Superior temporal gyrus (tissue), 1 donor: Measurements from ENCODE around the gene IPO13.

Experiments used
- DNase-seq: peaks from one replicate; pipeline ENCODE4 v3.0.0-alpha.2; 2016; ENCODE audit errors: extremely low spot score

IPO13 gene

GRCh38 chr1:43987159-43987902 lies 40.6 kb downstream of the IPO13 start:
- no peak for DNase-seq

- no peak for DNase-seq
These were observed 43.8 kb downstream of the IPO13 start for GRCh38 chr1:43990271-43991199.

GRCh38 chr1:43991200-43991475 lies 44.4 kb downstream of the IPO13 start:
- DNase-seq: no peak

GRCh38 chr1:43991476-43992231 lies 44.9 kb downstream of the IPO13 start, which contains the start of gene CCDC24:
Gene CCDC24, plus strand, starts transcription at chr1:43991599. Its CDS starts 280 bp downstream, at chr1:43991879.
- peak; percentile 73 for DNase-seq

- no peak for DNase-seq
These were observed 45.7 kb downstream of the IPO13 start for GRCh38 chr1:43992232-43992995.

GRCh38 chr1:43993206-43993914 lies 46.6 kb downstream of the IPO13 start:
- no peak for DNase-seq

- no peak for DNase-seq
These were observed 47.3 kb downstream of the IPO13 start for GRCh38 chr1:43994071-43994470.

- DNase-seq: no peak
These were observed 48.3 kb downstream of the IPO13 start for GRCh38 chr1:43994794-43995790.

GRCh38 chr1:43995984-43996732 lies 49.4 kb downstream of the IPO13 start:
- peak; percentile 11 for DNase-seq

GRCh38 chr1:43996733-43997115 lies 50.0 kb downstream of the IPO13 start:
- no peak for DNase-seq

GRCh38 chr1:43997295-43997999 lies 50.7 kb downstream of the IPO13 start:
- DNase-seq: no peak

GRCh38 chr1:43998000-43998378 lies 51.2 kb downstream of the IPO13 start:
- no peak for DNase-seq

- DNase-seq: no peak
These were observed 52.7 kb downstream of the IPO13 start for GRCh38 chr1:43999455-43999854.

- DNase-seq: no peak
These were observed 53.4 kb downstream of the IPO13 start for GRCh38 chr1:44000122-44000665.

GRCh38 chr1:44002165-44002564 lies 55.4 kb downstream of the IPO13 start:
- DNase-seq: no peak

- DNase-seq: no peak
These were observed 55.9 kb downstream of the IPO13 start for GRCh38 chr1:44002606-44003157.

GRCh38 chr1:44008259-44008658 lies 61.5 kb downstream of the IPO13 start:
- no peak for DNase-seq
